CD4-positive, alpha-beta T cell treated with Interleukin-4 for 4 hours (primary cell): ENCODE data around the gene C12orf43.

ENCODE experiments used
- DNase-seq: peaks from one replicate; pipeline ENCODE4 v3.0.0-alpha.2; 2020

The C12orf43 gene

GRCh38 chr12:120998435-120998834 lies 17.9 kb downstream of the C12orf43 start:
- DNase-seq, result no peak

GRCh38 chr12:120997448-120997847 lies 18.8 kb downstream of the C12orf43 start:
- DNase-seq, result no peak

- no peak for DNase-seq
These were observed 20.0 kb downstream of the C12orf43 start for GRCh38 chr12:120996133-120996746.

- no peak for DNase-seq
These were observed 21.5 kb downstream of the C12orf43 start for GRCh38 chr12:120994589-120995337.

GRCh38 chr12:120994059-120994458 lies 22.2 kb downstream of the C12orf43 start:
- no peak for DNase-seq

GRCh38 chr12:120993496-120993895 lies 22.8 kb downstream of the C12orf43 start:
- DNase-seq, result no peak

GRCh38 chr12:120992989-120993388 lies 23.3 kb downstream of the C12orf43 start:
- no peak for DNase-seq

- DNase-seq, result no peak
These were observed 24.3 kb downstream of the C12orf43 start for GRCh38 chr12:120991965-120992364.

GRCh38 chr12:120990487-120991055 lies 25.7 kb downstream of the C12orf43 start:
- no peak for DNase-seq

GRCh38 chr12:120989687-120990086 lies 26.6 kb downstream of the C12orf43 start:
- no peak for DNase-seq

- no peak for DNase-seq
These were observed 27.6 kb downstream of the C12orf43 start for GRCh38 chr12:120988658-120989057.

GRCh38 chr12:120988234-120988633 lies 28.1 kb downstream of the C12orf43 start:
- no peak for DNase-seq

GRCh38 chr12:120984351-120984898 lies 31.9 kb downstream of the C12orf43 start:
- DNase-seq, result no peak

- no peak for DNase-seq
These were observed 32.5 kb downstream of the C12orf43 start for GRCh38 chr12:120983759-120984158.

- DNase-seq, result no peak
These were observed 33.6 kb downstream of the C12orf43 start for GRCh38 chr12:120982659-120983058.

- no peak for DNase-seq
These were observed 34.8 kb downstream of the C12orf43 start for GRCh38 chr12:120981407-120981941.

GRCh38 chr12:120980800-120981368 lies 35.4 kb downstream of the C12orf43 start:
- DNase-seq, result no peak

GRCh38 chr12:120979862-120980696 lies 36.2 kb downstream of the C12orf43 start:
- DNase-seq, result no peak

- no peak for DNase-seq
These were observed 36.9 kb downstream of the C12orf43 start for GRCh38 chr12:120979220-120979861.

GRCh38 chr12:120978296-120979219 lies 37.7 kb downstream of the C12orf43 start, which contains the start of gene HNF1A:
HNF1A (plus strand) TSS chr12:120978543; CDS start chr12:120978769, 226 bp downstream.
- no peak for DNase-seq
